Osteoblast (primary cell): Measurements from ENCODE around the gene PADI6. TPM values are rescaled to one million over a fixed set of nuclear protein-coding genes. Genes with fewer than 3 reads are reported as not detected.

ENCODE experiments used
- DNase-seq: peaks from one replicate; pipeline ENCODE4 v3.0.0; 2011; ENCODE audit warnings: low spot score, mixed read lengths; ENCODE audit not compliant: insufficient read length; ENCODE audit errors: missing footprints
- H2AFZ ChIP-seq: 2 replicates; pipeline ENCODE4 v1.6.0; 2011; ENCODE audit warnings: mild to moderate bottlenecking, low read length
- H3K27ac ChIP-seq: 2 replicates; pipeline ENCODE4 v1.5.1; 2011; ENCODE audit warnings: mild to moderate bottlenecking, low read depth, low read length, moderate library complexity
- H3K27me3 ChIP-seq: 2 replicates; pipeline ENCODE4 v1.6.0; 2012; ENCODE audit warnings: mild to moderate bottlenecking, control low read depth, inconsistent platforms, low read length, moderate library complexity; ENCODE audit not compliant: insufficient read depth
- H3K36me3 ChIP-seq: 2 replicates; pipeline ENCODE4 v1.5.1; 2011; ENCODE audit warnings: mild to moderate bottlenecking, low read length, control low read depth, moderate library complexity; ENCODE audit not compliant: insufficient read depth
- H3K4me1 ChIP-seq: 2 replicates; pipeline ENCODE4 v1.5.1; 2011; ENCODE audit warnings: mild to moderate bottlenecking, low read length, control low read depth, moderate library complexity; ENCODE audit not compliant: insufficient read depth
- H3K4me2 ChIP-seq: 2 replicates; pipeline ENCODE4 v1.6.0; 2011; ENCODE audit warnings: mild to moderate bottlenecking, low read length; ENCODE audit not compliant: insufficient read depth
- H3K4me3 ChIP-seq: fragments of 200-600 bp; sonication (generic); 3 replicates; pipeline ENCODE4 v1.5.1; 2012; ENCODE audit warnings: mild to moderate bottlenecking, low read length, inconsistent platforms; ENCODE audit not compliant: insufficient read depth
- H3K79me2 ChIP-seq: 2 replicates; pipeline ENCODE4 v1.6.0; 2012; ENCODE audit warnings: mild to moderate bottlenecking, low read length, control low read depth, inconsistent platforms; ENCODE audit not compliant: insufficient read depth
- H3K9me3 ChIP-seq: 2 replicates; pipeline ENCODE4 v1.5.1; 2011; ENCODE audit warnings: low read depth, low read length, control low read depth
- H4K20me1 ChIP-seq: 2 replicates; pipeline ENCODE4 v1.6.0; 2012; ENCODE audit warnings: mild to moderate bottlenecking, low read length, control low read depth; ENCODE audit not compliant: insufficient read depth
- total RNA-seq: library from RNA; depleted of rRNA; stranded (reverse); fragments of >200 nt; gene quantifications from 2 replicates; pipeline ENCODE4 v1.2.3, GENCODE V29; 2012
- TF ChIP-seq, protein P1 (sequence below): IDR thresholded peaks from 2 replicates; pipeline ENCODE4 v1.5.1; 2011; ENCODE audit warnings: mild to moderate bottlenecking, low read depth, low read length, moderate library complexity; ENCODE audit errors: extremely low read depth

PADI6 gene
- total RNA-seq, 1 donor, result not detected

- Histone ChIP-seq H4K20me1 (peaks cover 49% of the 10 kb centered on the region), H2AFZ (no peak overlapping the region)
Observed at GRCh38 chr1:17433261-17433660, 61.3 kb downstream of the PADI6 start.

GRCh38 chr1:17434016-17434415 lies 62.0 kb downstream of the PADI6 start:
- H3K36me3 ChIP-seq, result peaks cover 11% of the 10 kb centered on the region
- H3K4me3 ChIP-seq, result no peak overlapping the region
- TF ChIP-seq, protein P1, sequence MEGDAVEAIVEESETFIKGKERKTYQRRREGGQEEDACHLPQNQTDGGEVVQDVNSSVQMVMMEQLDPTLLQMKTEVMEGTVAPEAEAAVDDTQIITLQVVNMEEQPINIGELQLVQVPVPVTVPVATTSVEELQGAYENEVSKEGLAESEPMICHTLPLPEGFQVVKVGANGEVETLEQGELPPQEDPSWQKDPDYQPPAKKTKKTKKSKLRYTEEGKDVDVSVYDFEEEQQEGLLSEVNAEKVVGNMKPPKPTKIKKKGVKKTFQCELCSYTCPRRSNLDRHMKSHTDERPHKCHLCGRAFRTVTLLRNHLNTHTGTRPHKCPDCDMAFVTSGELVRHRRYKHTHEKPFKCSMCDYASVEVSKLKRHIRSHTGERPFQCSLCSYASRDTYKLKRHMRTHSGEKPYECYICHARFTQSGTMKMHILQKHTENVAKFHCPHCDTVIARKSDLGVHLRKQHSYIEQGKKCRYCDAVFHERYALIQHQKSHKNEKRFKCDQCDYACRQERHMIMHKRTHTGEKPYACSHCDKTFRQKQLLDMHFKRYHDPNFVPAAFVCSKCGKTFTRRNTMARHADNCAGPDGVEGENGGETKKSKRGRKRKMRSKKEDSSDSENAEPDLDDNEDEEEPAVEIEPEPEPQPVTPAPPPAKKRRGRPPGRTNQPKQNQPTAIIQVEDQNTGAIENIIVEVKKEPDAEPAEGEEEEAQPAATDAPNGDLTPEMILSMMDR, result no peak
- H4K20me1 ChIP-seq, result peaks cover 47% of the 10 kb centered on the region
- peaks cover 88% of the 10 kb centered on the region for H3K79me2 ChIP-seq
- DNase-seq, result peak; percentile 58
- no peaks in the 10 kb centered on the region for H3K27me3 ChIP-seq
- no peak overlapping the region for H3K4me2 ChIP-seq
- H3K9me3 ChIP-seq, result no peaks in the 10 kb centered on the region
- no peak overlapping the region for H2AFZ ChIP-seq
- H3K27ac ChIP-seq, result no peak overlapping the region
- H3K4me1 ChIP-seq, result peaks cover 12% of the 10 kb centered on the region

More at GRCh38 chr1:17433261-17433660, 61.3 kb downstream of the PADI6 start:
- Histone ChIP-seq H3K27ac (no peak overlapping the region), H3K4me1 (peaks cover 12% of the 10 kb centered on the region), H3K27me3 (no peaks in the 10 kb centered on the region), H3K9me3 (no peaks in the 10 kb centered on the region), H3K4me2 (no peak overlapping the region), H3K79me2 (peaks cover 88% of the 10 kb centered on the region), H3K4me3 (no peak overlapping the region), H3K36me3 (peaks cover 18% of the 10 kb centered on the region)
- no peak for DNase-seq
- TF ChIP-seq, protein P1, result no peak

GRCh38 chr1:17434601-17435000 lies 62.6 kb downstream of the PADI6 start:
- Histone ChIP-seq H3K79me2 (peaks cover 82% of the 10 kb centered on the region), H3K4me1 (peaks cover 12% of the 10 kb centered on the region), H3K27me3 (no peaks in the 10 kb centered on the region), H3K4me2 (no peak overlapping the region), H3K9me3 (no peaks in the 10 kb centered on the region), H3K36me3 (peaks cover 8% of the 10 kb centered on the region), H3K27ac (no peak overlapping the region), H2AFZ (no peak overlapping the region), H4K20me1 (peaks cover 41% of the 10 kb centered on the region), H3K4me3 (no peak overlapping the region)
- TF ChIP-seq, protein P1, result no peak
- no peak for DNase-seq

GRCh38 chr1:17436380-17437174 lies 64.6 kb downstream of the PADI6 start:
- DNase-seq, result peak; percentile 75
- H3K27ac ChIP-seq, result no peak overlapping the region

More at GRCh38 chr1:17436380-17437174, 64.6 kb downstream of the PADI6 start:
- TF ChIP-seq, protein P1, result no peak
- Histone ChIP-seq H3K79me2 (peaks cover 66% of the 10 kb centered on the region), H3K9me3 (no peaks in the 10 kb centered on the region), H4K20me1 (peaks cover 37% of the 10 kb centered on the region), H3K4me3 (peak overlapping the region; percentile 85), H3K36me3 (peaks cover 8% of the 10 kb centered on the region), H3K27me3 (no peaks in the 10 kb centered on the region), H3K4me1 (peaks cover 28% of the 10 kb centered on the region), H2AFZ (no peak overlapping the region), H3K4me2 (peak overlapping the region; percentile 80)
